ENCODE data around the gene ZYX. TPM values are rescaled to one million over a fixed set of nuclear protein-coding genes. Genes with fewer than 3 reads are reported as not detected.

Gene ZYX
- total and polyA plus RNA-seq, 2 donors (not counting 1 experiment from before 2014, with no cell fraction given): 33.5 to 85.6 TPM

GRCh38 chr7:143358626-143359025, 22.5 kb upstream of the ZYX start:
- TF ChIP-seq, protein P1, sequence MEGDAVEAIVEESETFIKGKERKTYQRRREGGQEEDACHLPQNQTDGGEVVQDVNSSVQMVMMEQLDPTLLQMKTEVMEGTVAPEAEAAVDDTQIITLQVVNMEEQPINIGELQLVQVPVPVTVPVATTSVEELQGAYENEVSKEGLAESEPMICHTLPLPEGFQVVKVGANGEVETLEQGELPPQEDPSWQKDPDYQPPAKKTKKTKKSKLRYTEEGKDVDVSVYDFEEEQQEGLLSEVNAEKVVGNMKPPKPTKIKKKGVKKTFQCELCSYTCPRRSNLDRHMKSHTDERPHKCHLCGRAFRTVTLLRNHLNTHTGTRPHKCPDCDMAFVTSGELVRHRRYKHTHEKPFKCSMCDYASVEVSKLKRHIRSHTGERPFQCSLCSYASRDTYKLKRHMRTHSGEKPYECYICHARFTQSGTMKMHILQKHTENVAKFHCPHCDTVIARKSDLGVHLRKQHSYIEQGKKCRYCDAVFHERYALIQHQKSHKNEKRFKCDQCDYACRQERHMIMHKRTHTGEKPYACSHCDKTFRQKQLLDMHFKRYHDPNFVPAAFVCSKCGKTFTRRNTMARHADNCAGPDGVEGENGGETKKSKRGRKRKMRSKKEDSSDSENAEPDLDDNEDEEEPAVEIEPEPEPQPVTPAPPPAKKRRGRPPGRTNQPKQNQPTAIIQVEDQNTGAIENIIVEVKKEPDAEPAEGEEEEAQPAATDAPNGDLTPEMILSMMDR (conservative IDR thresholded peaks at IDR 0.05 in 1 of 2, IDR thresholded peaks at IDR 0.05 in 1 of 2; ENCODE audit: low read depth in 1 of 2, low read length in 2 of 2): no peak
- TF ChIP-seq EZH2 (IDR thresholded peaks at IDR 0.05; ENCODE audit: low read length, missing control alignments): no peak
- H3K4me2 ChIP-seq (ENCODE audit: extremely low read depth, insufficient read depth, low read length): no peak overlapping the region
- no peaks in the 10 kb centered on the region for H3K4me1 ChIP-seq (ENCODE audit: control insufficient read depth, extremely low read depth, insufficient read depth, low read length)
- no peaks in the 10 kb centered on the region for H3K36me3 ChIP-seq (ENCODE audit: control insufficient read depth, insufficient read depth, low read length)
- DNase-seq (ENCODE audit: low read depth in 2 of 2): no peak
- H3K4me3 ChIP-seq (replicated peaks in 1 of 4; ENCODE audit: control extremely low read depth in 1 of 4, insufficient read depth in 1 of 4, low read depth in 3 of 4, low read length in 4 of 4): no peak overlapping the region
- H3K79me2 ChIP-seq (ENCODE audit: control insufficient read depth, insufficient read depth, low read length): no peaks in the 10 kb centered on the region
- no peak overlapping the region for H2AFZ ChIP-seq (ENCODE audit: low read length)
- no peak overlapping the region for H3K9ac ChIP-seq (ENCODE audit: insufficient read depth, low read length)
- no peaks in the 10 kb centered on the region for H3K9me3 ChIP-seq (ENCODE audit: control insufficient read depth, insufficient read depth, low read depth, low read length)
- no peak overlapping the region for H3K27ac ChIP-seq (ENCODE audit: insufficient read depth, low read length)
- no peaks in the 10 kb centered on the region for H4K20me1 ChIP-seq (ENCODE audit: control insufficient read depth, extremely low read depth, insufficient read depth, low read length)
- H3K27me3 ChIP-seq (ENCODE audit: control insufficient read depth, insufficient read depth, low read length): peaks cover 20% of the 10 kb centered on the region

GRCh38 chr7:143359771-143360353, 21.3 kb upstream of the ZYX start:
- peaks cover 26% of the 10 kb centered on the region for H3K27me3 ChIP-seq (ENCODE audit: control insufficient read depth, insufficient read depth, low read length)
- no peaks in the 10 kb centered on the region for H3K79me2 ChIP-seq (ENCODE audit: control insufficient read depth, insufficient read depth, low read length)
- H3K9me3 ChIP-seq (ENCODE audit: control insufficient read depth, insufficient read depth, low read depth, low read length): no peaks in the 10 kb centered on the region
- no peaks in the 10 kb centered on the region for H4K20me1 ChIP-seq (ENCODE audit: control insufficient read depth, extremely low read depth, insufficient read depth, low read length)
- no peak for TF ChIP-seq EZH2 (IDR thresholded peaks at IDR 0.05; ENCODE audit: low read length, missing control alignments)
- TF ChIP-seq, protein P1 (conservative IDR thresholded peaks at IDR 0.05 in 1 of 2, IDR thresholded peaks at IDR 0.05 in 1 of 2; ENCODE audit: low read depth in 1 of 2, low read length in 2 of 2): no peak
- no peak overlapping the region for H3K4me3 ChIP-seq (replicated peaks in 1 of 4; ENCODE audit: control extremely low read depth in 1 of 4, insufficient read depth in 1 of 4, low read depth in 3 of 4, low read length in 4 of 4)
- H3K36me3 ChIP-seq (ENCODE audit: control insufficient read depth, insufficient read depth, low read length): no peaks in the 10 kb centered on the region
- no peaks in the 10 kb centered on the region for H3K4me1 ChIP-seq (ENCODE audit: control insufficient read depth, extremely low read depth, insufficient read depth, low read length)
- H2AFZ ChIP-seq (ENCODE audit: low read length): no peak overlapping the region
- H3K4me2 ChIP-seq (ENCODE audit: extremely low read depth, insufficient read depth, low read length): no peak overlapping the region
- no peak overlapping the region for H3K27ac ChIP-seq (ENCODE audit: insufficient read depth, low read length)
- no peak for DNase-seq (ENCODE audit: low read depth in 2 of 2)
- no peak overlapping the region for H3K9ac ChIP-seq (ENCODE audit: insufficient read depth, low read length)

GRCh38 chr7:143360788-143361551, 20.2 kb upstream of the ZYX start:
- Histone ChIP-seq H3K4me2 (ENCODE audit: extremely low read depth, insufficient read depth, low read length) (no peak overlapping the region), H3K9ac (ENCODE audit: insufficient read depth, low read length) (no peak overlapping the region)

More at GRCh38 chr7:143360788-143361551, 20.2 kb upstream of the ZYX start:
- no peak overlapping the region for H2AFZ ChIP-seq (ENCODE audit: low read length)
- H3K27me3 ChIP-seq (ENCODE audit: control insufficient read depth, insufficient read depth, low read length): peaks cover 35% of the 10 kb centered on the region
- H3K36me3 ChIP-seq (ENCODE audit: control insufficient read depth, insufficient read depth, low read length): no peaks in the 10 kb centered on the region
- DNase-seq (ENCODE audit: low read depth in 2 of 2): no peak
- H3K4me3 ChIP-seq (replicated peaks in 1 of 4; ENCODE audit: control extremely low read depth in 1 of 4, insufficient read depth in 1 of 4, low read depth in 3 of 4, low read length in 4 of 4): peak overlapping the region in 2 of 4 experiments; percentile 10 to 66
- H3K9me3 ChIP-seq (ENCODE audit: control insufficient read depth, insufficient read depth, low read depth, low read length): no peaks in the 10 kb centered on the region
- H3K4me1 ChIP-seq (ENCODE audit: control insufficient read depth, extremely low read depth, insufficient read depth, low read length): no peaks in the 10 kb centered on the region
- H4K20me1 ChIP-seq (ENCODE audit: control insufficient read depth, extremely low read depth, insufficient read depth, low read length): no peaks in the 10 kb centered on the region
- no peak overlapping the region for H3K27ac ChIP-seq (ENCODE audit: insufficient read depth, low read length)
- H3K79me2 ChIP-seq (ENCODE audit: control insufficient read depth, insufficient read depth, low read length): no peaks in the 10 kb centered on the region
- TF ChIP-seq, protein P1 (conservative IDR thresholded peaks at IDR 0.05 in 1 of 2, IDR thresholded peaks at IDR 0.05 in 1 of 2; ENCODE audit: low read depth in 1 of 2, low read length in 2 of 2): no peak
- TF ChIP-seq EZH2 (IDR thresholded peaks at IDR 0.05; ENCODE audit: low read length, missing control alignments): no peak
